Measurements from ENCODE around the gene DNAJC1. TPM values are rescaled to one million over a fixed set of nuclear protein-coding genes. Genes with fewer than 3 reads are reported as not detected.

Gene DNAJC1
- total and polyA plus RNA-seq, 4 donors = 15.2 to 30.4 (median 22.7) TPM

DNA sequence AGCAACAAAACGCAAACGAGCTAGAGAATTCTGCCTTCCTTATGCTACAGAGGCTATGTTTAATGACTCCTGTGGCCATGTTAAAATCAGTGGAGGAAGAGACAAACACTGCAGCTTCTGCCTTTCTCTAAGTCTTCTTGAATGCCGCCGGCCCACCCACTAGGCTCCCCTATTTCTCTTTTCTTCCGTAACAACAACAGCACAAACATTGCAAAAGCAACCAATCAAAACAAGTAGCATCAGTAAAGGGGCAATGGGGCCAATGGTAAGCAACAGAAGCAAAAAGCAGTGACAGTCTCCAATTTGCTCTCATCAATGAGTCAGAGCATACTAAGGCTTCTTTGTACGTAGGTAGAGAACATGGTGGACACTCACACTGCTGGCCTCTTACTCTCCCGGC, 26.8 kb downstream of the DNAJC1 start:
- no peak overlapping the region for H3K4me3 ChIP-seq (ENCODE audit: low read length in 2 of 2)
- H3K9me3 ChIP-seq (ENCODE audit: control insufficient read depth, low read length) = no peaks in the 10 kb centered on the region
- WGBS, 2 donors = 88% methylated on average over 7 of the region's 7 CpGs
- no peaks in the 10 kb centered on the region for H3K27me3 ChIP-seq (ENCODE audit: control insufficient read depth in 1 of 2, insufficient read depth in 2 of 2, low read length in 1 of 2)
- ATAC-seq (ENCODE audit: low FRiP score) (no peak), DNase-seq (no peak)
- peaks cover 0 to 4% of the 10 kb centered on the region in 2 donors for H3K4me1 ChIP-seq (ENCODE audit: control insufficient read depth in 1 of 2, insufficient read depth in 2 of 2, low read length in 2 of 2)
- intact Hi-C loops (cut with DNase I) = no loop called here
- no peak overlapping the region for H3K27ac ChIP-seq (ENCODE audit: low read depth in 1 of 2, low read length in 2 of 2)
- no peaks in the 10 kb centered on the region for H3K36me3 ChIP-seq (ENCODE audit: control insufficient read depth in 1 of 2, insufficient read depth in 2 of 2, low read length in 1 of 2)

DNA sequence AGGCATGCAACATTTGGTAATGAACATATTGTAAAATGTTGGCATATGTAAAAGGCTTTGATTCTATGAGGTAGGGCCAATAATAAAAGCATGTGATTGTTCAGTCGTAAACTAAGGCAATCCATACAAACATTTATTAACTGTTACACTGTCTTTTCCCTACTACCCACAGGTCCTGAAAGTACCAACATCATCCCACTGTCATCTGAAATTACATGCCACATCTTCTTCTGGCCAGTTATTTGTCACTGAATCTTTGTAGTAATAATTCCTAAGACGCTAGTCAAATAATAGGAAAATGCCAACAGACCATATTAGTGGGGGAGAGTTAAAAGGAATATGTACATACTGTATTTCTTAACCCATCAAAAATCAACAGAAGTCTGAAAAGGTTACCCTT, 27.2 kb downstream of the DNAJC1 start:
- no peaks in the 10 kb centered on the region for H3K27me3 ChIP-seq (ENCODE audit: control insufficient read depth in 1 of 2, insufficient read depth in 2 of 2, low read length in 1 of 2)
- H3K36me3 ChIP-seq (ENCODE audit: control insufficient read depth in 1 of 2, insufficient read depth in 2 of 2, low read length in 1 of 2) = no peaks in the 10 kb centered on the region
- DNase-seq (no peak), ATAC-seq (ENCODE audit: low FRiP score) (no peak)
- H3K4me1 ChIP-seq (ENCODE audit: control insufficient read depth in 1 of 2, insufficient read depth in 2 of 2, low read length in 2 of 2) = peaks cover 0 to 4% of the 10 kb centered on the region in 2 donors
- no peaks in the 10 kb centered on the region for H3K9me3 ChIP-seq (ENCODE audit: control insufficient read depth, low read length)
- intact Hi-C loops (cut with DNase I) = no loop called here
- H3K27ac ChIP-seq (ENCODE audit: low read depth in 1 of 2, low read length in 2 of 2) = no peak overlapping the region
- WGBS, 2 donors = 97 to 100% methylated on average over 2 of the region's 2 CpGs
- no peak overlapping the region for H3K4me3 ChIP-seq (ENCODE audit: low read length in 2 of 2)

DNA sequence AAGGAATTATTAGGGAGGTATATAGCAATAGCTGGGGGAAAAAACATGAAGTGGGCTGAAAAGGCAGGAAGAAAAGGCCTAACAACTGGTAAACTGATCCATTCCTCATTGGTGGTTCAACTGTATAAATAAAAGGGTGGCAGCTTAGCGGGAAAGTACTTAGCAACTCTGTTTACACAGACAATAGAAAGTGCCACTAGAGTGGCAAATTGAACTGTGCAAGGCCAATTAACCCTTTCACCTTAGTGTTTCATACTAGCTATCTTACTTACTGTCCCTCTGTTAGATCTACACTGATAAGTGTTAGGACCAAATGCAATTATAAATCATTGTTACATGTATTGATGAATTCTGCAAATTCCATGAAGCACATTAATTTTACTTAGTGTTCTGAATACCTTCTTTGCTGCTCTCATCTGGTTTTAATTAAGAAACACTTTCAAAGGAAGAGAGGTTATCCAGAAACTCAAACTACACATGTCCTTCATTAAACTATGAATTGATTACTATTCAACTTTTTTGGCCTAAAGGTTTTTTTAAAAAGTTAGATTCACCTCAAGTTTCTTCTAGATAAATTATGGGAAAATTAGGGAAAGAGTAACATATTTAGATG, 28.0 kb downstream of the DNAJC1 start:
- H3K27ac ChIP-seq (ENCODE audit: low read depth in 1 of 2, low read length in 2 of 2) = no peak overlapping the region
- H3K27me3 ChIP-seq (ENCODE audit: control insufficient read depth in 1 of 2, insufficient read depth in 2 of 2, low read length in 1 of 2) = no peaks in the 10 kb centered on the region
- 85 to 89% methylated on average over 1 of the region's 1 CpG for WGBS, 2 donors
- H3K9me3 ChIP-seq (ENCODE audit: control insufficient read depth, low read length) = no peaks in the 10 kb centered on the region
- intact Hi-C loops (cut with DNase I) = no loop called here
- H3K4me1 ChIP-seq (ENCODE audit: control insufficient read depth in 1 of 2, insufficient read depth in 2 of 2, low read length in 2 of 2) = peaks cover 0 to 4% of the 10 kb centered on the region in 2 donors
- DNase-seq (no peak), ATAC-seq (ENCODE audit: low FRiP score) (no peak)
- H3K4me3 ChIP-seq (ENCODE audit: low read length in 2 of 2) = no peak overlapping the region
- H3K36me3 ChIP-seq (ENCODE audit: control insufficient read depth in 1 of 2, insufficient read depth in 2 of 2, low read length in 1 of 2) = no peaks in the 10 kb centered on the region

DNA sequence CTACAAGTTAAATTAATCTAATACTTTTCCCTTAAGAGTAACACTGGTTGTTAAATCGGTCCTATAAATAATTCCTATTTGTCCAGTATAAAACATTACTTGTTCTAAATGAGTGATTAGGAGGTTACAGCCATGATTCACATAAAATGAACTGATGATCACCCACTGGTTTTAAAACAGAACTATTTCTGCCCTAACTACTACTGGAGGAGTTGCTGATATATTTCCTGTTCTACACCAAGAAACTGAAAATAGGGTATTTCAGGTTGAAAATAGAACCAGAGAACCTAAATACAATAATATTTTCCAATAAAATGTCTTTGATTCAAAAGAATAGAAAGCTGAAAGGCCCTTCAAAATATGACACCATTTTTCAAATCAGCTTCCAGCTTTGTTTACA, 30.9 kb downstream of the DNAJC1 start:
- intact Hi-C loops (cut with DNase I) = no loop called here
- peaks cover 0 to 4% of the 10 kb centered on the region in 2 donors for H3K4me1 ChIP-seq (ENCODE audit: control insufficient read depth in 1 of 2, insufficient read depth in 2 of 2, low read length in 2 of 2)
- no peaks in the 10 kb centered on the region for H3K36me3 ChIP-seq (ENCODE audit: control insufficient read depth in 1 of 2, insufficient read depth in 2 of 2, low read length in 1 of 2)
- DNase-seq (no peak), ATAC-seq (ENCODE audit: low FRiP score) (no peak)
- H3K27ac ChIP-seq (ENCODE audit: low read depth in 1 of 2, low read length in 2 of 2) = no peak overlapping the region
- no peak overlapping the region for H3K4me3 ChIP-seq (ENCODE audit: low read length in 2 of 2)
- WGBS, 2 donors = 94 to 95% methylated on average over 1 of the region's 1 CpG
- H3K9me3 ChIP-seq (ENCODE audit: control insufficient read depth, low read length) = no peaks in the 10 kb centered on the region
- no peaks in the 10 kb centered on the region for H3K27me3 ChIP-seq (ENCODE audit: control insufficient read depth in 1 of 2, insufficient read depth in 2 of 2, low read length in 1 of 2)

- WGBS, 2 donors = 94 to 96% methylated on average over 5 of the region's 5 CpGs
These were observed 33.9 kb downstream of the DNAJC1 start for GRCh38 chr10:21969326-21970287.

GRCh38 chr10:21964983-21965665, 38.4 kb downstream of the DNAJC1 start:
- no peak for ATAC-seq (ENCODE audit: low FRiP score)
- DNase-seq = no peak
- no peaks in the 10 kb centered on the region for H3K36me3 ChIP-seq (ENCODE audit: control insufficient read depth in 1 of 2, insufficient read depth in 2 of 2, low read length in 1 of 2)
- intact Hi-C loops (cut with DNase I) = no loop called here
- H3K4me3 ChIP-seq (ENCODE audit: low read length in 2 of 2) = no peak overlapping the region
- no peak overlapping the region for H3K27ac ChIP-seq (ENCODE audit: low read depth in 1 of 2, low read length in 2 of 2)
- no peaks in the 10 kb centered on the region for H3K4me1 ChIP-seq (ENCODE audit: control insufficient read depth in 1 of 2, insufficient read depth in 2 of 2, low read length in 2 of 2)
- H3K27me3 ChIP-seq (ENCODE audit: control insufficient read depth in 1 of 2, insufficient read depth in 2 of 2, low read length in 1 of 2) = no peaks in the 10 kb centered on the region
- H3K9me3 ChIP-seq (ENCODE audit: control insufficient read depth, low read length) = no peaks in the 10 kb centered on the region

More at GRCh38 chr10:21969326-21970287, 33.9 kb downstream of the DNAJC1 start:
- no peaks in the 10 kb centered on the region for H3K4me1 ChIP-seq (ENCODE audit: control insufficient read depth in 1 of 2, insufficient read depth in 2 of 2, low read length in 2 of 2)
- no peaks in the 10 kb centered on the region for H3K9me3 ChIP-seq (ENCODE audit: control insufficient read depth, low read length)
- no peak overlapping the region for H3K27ac ChIP-seq (ENCODE audit: low read depth in 1 of 2, low read length in 2 of 2)
- DNase-seq (no peak), ATAC-seq (ENCODE audit: low FRiP score) (no peak)
- H3K4me3 ChIP-seq (ENCODE audit: low read length in 2 of 2) = no peak overlapping the region
- intact Hi-C loops (cut with DNase I) = no loop called here
- no peaks in the 10 kb centered on the region for H3K27me3 ChIP-seq (ENCODE audit: control insufficient read depth in 1 of 2, insufficient read depth in 2 of 2, low read length in 1 of 2)
- no peaks in the 10 kb centered on the region for H3K36me3 ChIP-seq (ENCODE audit: control insufficient read depth in 1 of 2, insufficient read depth in 2 of 2, low read length in 1 of 2)

DNA sequence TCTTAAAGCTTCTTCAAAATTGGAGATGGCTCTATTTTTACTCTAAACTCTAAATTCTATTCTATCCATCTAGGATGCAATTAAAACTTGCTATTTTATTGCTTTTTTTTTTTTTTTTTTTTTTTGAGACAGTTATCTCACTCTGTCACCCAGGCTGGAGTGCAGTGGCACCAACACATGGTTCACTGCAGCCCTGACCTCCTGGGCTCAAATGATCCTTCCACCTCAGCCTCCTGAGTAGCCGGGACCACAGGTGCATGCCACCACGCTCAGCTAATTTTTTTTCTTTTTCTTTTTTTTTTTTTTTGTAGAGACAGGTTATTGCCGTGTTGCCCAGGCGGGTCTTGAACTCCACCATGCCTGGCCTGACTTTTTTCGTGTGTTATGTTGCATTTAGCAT, 41.2 kb downstream of the DNAJC1 start:
- intact Hi-C loops (cut with DNase I) = no loop called here
- no peaks in the 10 kb centered on the region for H3K9me3 ChIP-seq (ENCODE audit: control insufficient read depth, low read length)
- H3K4me3 ChIP-seq (ENCODE audit: low read length in 2 of 2) = no peak overlapping the region
- no peaks in the 10 kb centered on the region for H3K36me3 ChIP-seq (ENCODE audit: control insufficient read depth in 1 of 2, insufficient read depth in 2 of 2, low read length in 1 of 2)
- no peaks in the 10 kb centered on the region for H3K4me1 ChIP-seq (ENCODE audit: control insufficient read depth in 1 of 2, insufficient read depth in 2 of 2, low read length in 2 of 2)
- no peak for ATAC-seq (ENCODE audit: low FRiP score)
- DNase-seq = no peak
- 98 to 99% methylated on average over 5 of the region's 5 CpGs for WGBS, 2 donors
- H3K27ac ChIP-seq (ENCODE audit: low read depth in 1 of 2, low read length in 2 of 2) = no peak overlapping the region
- H3K27me3 ChIP-seq (ENCODE audit: control insufficient read depth in 1 of 2, insufficient read depth in 2 of 2, low read length in 1 of 2) = no peaks in the 10 kb centered on the region

GRCh38 chr10:21961847-21962246, 41.7 kb downstream of the DNAJC1 start:
- Histone ChIP-seq H3K4me3 (ENCODE audit: low read length in 2 of 2) (no peak overlapping the region), H3K4me1 (ENCODE audit: control insufficient read depth in 1 of 2, insufficient read depth in 2 of 2, low read length in 2 of 2) (no peaks in the 10 kb centered on the region), H3K9me3 (ENCODE audit: control insufficient read depth, low read length) (no peaks in the 10 kb centered on the region), H3K27me3 (ENCODE audit: control insufficient read depth in 1 of 2, insufficient read depth in 2 of 2, low read length in 1 of 2) (no peaks in the 10 kb centered on the region), H3K27ac (ENCODE audit: low read depth in 1 of 2, low read length in 2 of 2) (no peak overlapping the region), H3K36me3 (ENCODE audit: control insufficient read depth in 1 of 2, insufficient read depth in 2 of 2, low read length in 1 of 2) (no peaks in the 10 kb centered on the region)
- DNase-seq (no peak), ATAC-seq (ENCODE audit: low FRiP score) (no peak)
- intact Hi-C loops (cut with DNase I) = no loop called here
